ENCODE data around the gene ST7. TPM values are rescaled to one million over a fixed set of nuclear protein-coding genes. Genes with fewer than 3 reads are reported as not detected.

The ST7 gene
- total RNA-seq, 1 experiment from 2014 or later = 19.6 TPM

GRCh38 chr7:116929914-116930913 is 23.1 kb upstream of the ST7 start:
- no peaks in the 10 kb centered on the region for H3K27me3 ChIP-seq (ENCODE audit: control insufficient read depth, insufficient read depth, low read length)
- H3K4me1 ChIP-seq (ENCODE audit: control insufficient read depth, insufficient read depth, low read length) = 0 out of 2 replicates have a peak, but pooled peaks cover 2% of the 10 kb centered on the region
- H3K27ac ChIP-seq (ENCODE audit: low read length) = no peak overlapping the region
- BruUV-seq (replicated peaks) = no TSS peak
- H3K9me3 ChIP-seq (ENCODE audit: control insufficient read depth, insufficient read depth, low read depth, low read length) = no peaks in the 10 kb centered on the region
- H3K4me3 ChIP-seq (ENCODE audit: low read depth in 2 of 2, low read length in 2 of 2) = peak overlapping the region in 1 of 2 experiments; percentile 25; a peak in 1 of 4 replicates
- POLR2A ChIA-PET = no interaction called here
- peak; percentile 95 for ATAC-seq
- in situ Hi-C loops (cut with HindIII; ENCODE audit: low pct_unique_long_range_greater_than_20kb, low sequenced_read_pairs) (no loop called here), intact Hi-C loops (cut with micrococcal nuclease; ENCODE audit: unreplicated experiment) (loop anchor here (1.0 to 5.0 kb wide), 3 partner anchors 57 to 452 kb away; no protein-coding TSS in a partner anchor)
- CTCF ChIA-PET = interaction anchor here (0.7 to 2.5 kb wide), 4 partner anchors 55 to 198 kb away, joined by 3 to 9 read pairs (median 4); no protein-coding TSS in a partner anchor
- peak; percentile 79 for DNase-seq (ENCODE audit: low read depth, low spot score)
- no peaks in the 10 kb centered on the region for H3K36me3 ChIP-seq (ENCODE audit: control insufficient read depth, insufficient read depth, low read length)
- TF ChIP-seq REST (IDR thresholded peaks at IDR 0.05; ENCODE audit: insufficient read depth in 1 of 2, low read depth in 2 of 2, low read length in 1 of 2) (no peak), POLR2AphosphoS5 (IDR thresholded peaks at IDR 0.05; ENCODE audit: low read depth, low read length) (no peak), TCF7L2 (IDR thresholded peaks at IDR 0.05; ENCODE audit: low read depth, low read length) (no peak), SIN3A (IDR thresholded peaks at IDR 0.05; ENCODE audit: borderline replicate concordance, insufficient read depth, low read depth, low read length) (no peak), CTCF (IDR thresholded peaks at IDR 0.05) (peak; percentile 93)

DNA sequence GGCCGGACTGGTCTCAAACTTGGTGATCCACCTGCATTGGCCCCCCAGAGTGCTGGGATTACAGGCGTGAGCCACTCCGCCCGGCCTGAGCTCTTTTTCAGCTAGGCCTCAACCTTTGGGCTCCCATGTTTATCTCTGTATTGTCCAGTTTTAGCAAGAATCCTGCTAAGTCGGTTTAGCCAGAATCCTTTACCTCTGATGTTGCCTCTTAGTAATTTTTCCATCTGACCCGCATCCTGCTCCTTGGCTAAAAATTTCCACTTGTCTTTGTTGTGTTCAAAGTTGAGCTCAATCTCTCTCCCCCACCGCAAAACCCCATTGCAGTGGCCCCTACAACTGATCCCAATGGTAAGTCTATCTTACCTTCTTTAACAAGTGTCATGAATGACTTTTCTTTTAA is 20.7 kb upstream of the ST7 start:
- no peak for ATAC-seq
- ChIA-PET POLR2A (no interaction called here), CTCF (interaction anchor here (0.6 to 1.4 kb wide), 2 partner anchors 52 to 183 kb away, joined by 3 to 4 read pairs; no protein-coding TSS in a partner anchor)
- intact Hi-C loops (cut with micrococcal nuclease; ENCODE audit: unreplicated experiment) (loop anchor here (5.0 kb wide), 2 partner anchors 55 to 450 kb away; no protein-coding TSS in a partner anchor), in situ Hi-C loops (cut with HindIII; ENCODE audit: low pct_unique_long_range_greater_than_20kb, low sequenced_read_pairs) (no loop called here)
- Histone ChIP-seq H3K27ac (ENCODE audit: low read length) (no peak overlapping the region), H3K4me3 (ENCODE audit: low read depth in 2 of 2, low read length in 2 of 2) (no peak overlapping the region), H3K36me3 (ENCODE audit: control insufficient read depth, insufficient read depth, low read length) (no peaks in the 10 kb centered on the region), H3K9me3 (ENCODE audit: control insufficient read depth, insufficient read depth, low read depth, low read length) (no peaks in the 10 kb centered on the region), H3K27me3 (ENCODE audit: control insufficient read depth, insufficient read depth, low read length) (no peaks in the 10 kb centered on the region), H3K4me1 (ENCODE audit: control insufficient read depth, insufficient read depth, low read length) (0 out of 2 replicates have a peak, but pooled peaks cover 2% of the 10 kb centered on the region)
- DNase-seq (ENCODE audit: low read depth, low spot score) = no peak
- TF ChIP-seq TCF7L2 (IDR thresholded peaks at IDR 0.05; ENCODE audit: low read depth, low read length) = no peak
- no TSS peak for BruUV-seq (replicated peaks)

All from Panc1 (cell line).